HEK293 (cell line): Measurements from ENCODE around the gene ADAMTS14.

Experiments
- CTCF ChIA-PET: fragments of 350-600 bp; formaldehyde crosslinking; extraction: SDS; loops from one replicate; lab custom pipeline; 2021; ENCODE audit warnings: antibody characterized with exemption; lab: Yijun Ruan, JAX
- POLR2A ChIA-PET: fragments of 300-600 bp; formaldehyde crosslinking; extraction: SDS; loops from one replicate; lab custom pipeline; 2020; ENCODE audit warnings: antibody characterized with exemption, inconsistent platforms; lab: Yijun Ruan, JAX
- H3K27ac ChIP-seq: fragments of 200-500 bp; sonication (Bioruptor generic); 2 replicates; pipeline ENCODE4 v1.5.1; 2014; ENCODE audit warnings: low read depth, low read length, control low read depth, inconsistent platforms; ENCODE audit errors: extremely low read depth
- H3K36me3 ChIP-seq, 2 experiments: fragments of 200-500 bp in 1 of 2; sonication (Bioruptor generic) in 1 of 2; 1 replicate in 1 of 2; 2 replicates in 1 of 2; pipeline ENCODE4 v1.5.1; 2014 to 2017; ENCODE audit warnings: inconsistent platforms in 2 of 2, low read length in 2 of 2; ENCODE audit not compliant: control insufficient read depth in 2 of 2, insufficient read depth in 1 of 2
- H3K4me1 ChIP-seq: fragments of 200-500 bp; sonication (Bioruptor generic); 2 replicates; pipeline ENCODE4 v1.5.1; 2014; ENCODE audit warnings: mild to moderate bottlenecking, low read length, inconsistent platforms; ENCODE audit not compliant: control insufficient read depth, insufficient read depth
- H3K4me3 ChIP-seq: 2 replicates; pipeline ENCODE4 v1.5.1; 2011; ENCODE audit warnings: low read depth, mild to moderate bottlenecking, control low read depth, low read length, moderate library complexity
- H3K9me3 ChIP-seq: fragments of 200-500 bp; sonication (Bioruptor generic); 2 replicates; pipeline ENCODE4 v1.5.1; 2014; ENCODE audit warnings: low read depth, low read length, inconsistent platforms; ENCODE audit not compliant: control insufficient read depth, insufficient read depth
- FEZF1 ChIP-seq: fragments of 450-650 bp; formaldehyde crosslinking; IDR thresholded peaks from 2 replicates; pipeline ENCODE4 v1.5.1; 2016; ENCODE audit warnings: missing biosample characterization, missing genetic modification characterization
- GLIS1 ChIP-seq: fragments of 450-650 bp; formaldehyde crosslinking; IDR thresholded peaks from 2 replicates; pipeline ENCODE4 v1.5.1; 2016; ENCODE audit warnings: missing biosample characterization, missing genetic modification characterization
- HOXC10 ChIP-seq: sonication (generic); formaldehyde crosslinking; IDR thresholded peaks from 2 replicates; pipeline ENCODE4 v1.8.1; 2023; ENCODE audit warnings: mild to moderate bottlenecking, missing genetic modification reagents
- KLF9 ChIP-seq: fragments of 450-650 bp; formaldehyde crosslinking; IDR thresholded peaks from 2 replicates; pipeline ENCODE4 v1.5.1; 2016; ENCODE audit warnings: missing biosample characterization, missing genetic modification characterization, low read depth
- SETDB1 ChIP-seq: IDR thresholded peaks from one replicate; pipeline ENCODE4 v1.6.1; 2017; ENCODE audit warnings: mild to moderate bottlenecking, low read length, moderate library complexity, mixed read lengths; ENCODE audit not compliant: insufficient read length
- SP3 ChIP-seq: fragments of 450-650 bp; formaldehyde crosslinking; IDR thresholded peaks from 2 replicates; pipeline ENCODE4 v1.5.1; 2016; ENCODE audit warnings: missing biosample characterization, missing genetic modification characterization
- ZBTB49 ChIP-seq: fragments of 450-650 bp; formaldehyde crosslinking; IDR thresholded peaks from 2 replicates; pipeline ENCODE4 v1.5.1; 2016; ENCODE audit warnings: missing biosample characterization, missing genetic modification characterization, low read depth
- ZBTB7A ChIP-seq: fragments of 450-650 bp; formaldehyde crosslinking; IDR thresholded peaks from 2 replicates; pipeline ENCODE4 v1.5.1; 2016; ENCODE audit warnings: low read depth, missing biosample characterization, missing genetic modification characterization
- ZBTB8A ChIP-seq: fragments of 450-650 bp; formaldehyde crosslinking; IDR thresholded peaks from 2 replicates; pipeline ENCODE4 v1.5.1; 2016; ENCODE audit warnings: missing biosample characterization, missing genetic modification characterization
- ZNF114 ChIP-seq: fragments of 450-650 bp; formaldehyde crosslinking; IDR thresholded peaks from 2 replicates; pipeline ENCODE4 v1.5.0; 2017; ENCODE audit warnings: missing biosample characterization, missing genetic modification characterization
- ZNF175 ChIP-seq: fragments of 450-650 bp; formaldehyde crosslinking; IDR thresholded peaks from 2 replicates; pipeline ENCODE4 v1.5.1; 2016; ENCODE audit warnings: missing biosample characterization, missing genetic modification characterization
- ZNF302 ChIP-seq: fragments of 450-650 bp; formaldehyde crosslinking; IDR thresholded peaks from 2 replicates; pipeline ENCODE4 v1.5.1; 2016; ENCODE audit warnings: missing biosample characterization, missing genetic modification characterization, low read depth
- ZNF366 ChIP-seq: fragments of 450-650 bp; formaldehyde crosslinking; conservative IDR thresholded peaks from 2 replicates; pipeline ENCODE4 v1.5.1; 2016; ENCODE audit warnings: missing biosample characterization, missing genetic modification characterization
- ZNF404 ChIP-seq: fragments of 450-650 bp; formaldehyde crosslinking; IDR thresholded peaks from 2 replicates; pipeline ENCODE4 v1.5.1; 2017; ENCODE audit warnings: missing biosample characterization, missing genetic modification characterization
- ZNF449 ChIP-seq: fragments of 450-650 bp; formaldehyde crosslinking; IDR thresholded peaks from 2 replicates; pipeline ENCODE4 v1.5.1; 2017; ENCODE audit warnings: missing biosample characterization, mild to moderate bottlenecking, missing genetic modification characterization, moderate library complexity
- ZNF473 ChIP-seq: fragments of 450-650 bp; formaldehyde crosslinking; IDR thresholded peaks from 2 replicates; pipeline ENCODE4 v1.5.1; 2017; ENCODE audit warnings: missing biosample characterization, missing genetic modification characterization
- ZNF488 ChIP-seq: fragments of 450-650 bp; formaldehyde crosslinking; IDR thresholded peaks from 2 replicates; pipeline ENCODE4 v1.5.1; 2016; ENCODE audit warnings: missing biosample characterization, missing genetic modification characterization
- ZNF501 ChIP-seq: fragments of 450-650 bp; formaldehyde crosslinking; IDR thresholded peaks from 2 replicates; pipeline ENCODE4 v1.5.1; 2016; ENCODE audit warnings: missing biosample characterization, missing genetic modification characterization
- ZNF510 ChIP-seq: fragments of 450-650 bp; formaldehyde crosslinking; IDR thresholded peaks from 2 replicates; pipeline ENCODE4 v1.5.1; 2018; ENCODE audit warnings: mild to moderate bottlenecking, missing genetic modification characterization, missing biosample characterization; ENCODE audit not compliant: insufficient replicate concordance
- ZNF621 ChIP-seq: fragments of 450-650 bp; formaldehyde crosslinking; IDR thresholded peaks from 2 replicates; pipeline ENCODE4 v1.5.1; 2017; ENCODE audit warnings: missing biosample characterization, missing genetic modification characterization
- ZNF639 ChIP-seq: fragments of 450-650 bp; formaldehyde crosslinking; IDR thresholded peaks from 2 replicates; pipeline ENCODE4 v1.5.1; 2016; ENCODE audit warnings: missing biosample characterization, missing genetic modification characterization
- ZNF670 ChIP-seq: fragments of 450-650 bp; formaldehyde crosslinking; IDR thresholded peaks from 2 replicates; pipeline ENCODE4 v1.5.1; 2016; ENCODE audit warnings: missing biosample characterization, missing genetic modification characterization, low read depth
- ZNF677 ChIP-seq: fragments of 450-650 bp; IDR thresholded peaks from 2 replicates; pipeline ENCODE4 v1.5.0; 2018; ENCODE audit warnings: missing biosample characterization, mild to moderate bottlenecking, missing genetic modification characterization, moderate library complexity
- TF ChIP-seq, protein P1 (sequence below): fragments of 450-650 bp; formaldehyde crosslinking; IDR thresholded peaks from 2 replicates; pipeline ENCODE4 v1.5.1; 2016; ENCODE audit warnings: missing biosample characterization, missing genetic modification characterization, borderline replicate concordance
- TF ChIP-seq, protein P2 (sequence below): fragments of 450-650 bp; formaldehyde crosslinking; IDR thresholded peaks from 2 replicates; pipeline ENCODE4 v1.5.0; 2017; ENCODE audit warnings: missing biosample characterization, missing genetic modification characterization, borderline replicate concordance

ADAMTS14 gene

GRCh38 chr10:70688828-70689227 is 16.5 kb downstream of the ADAMTS14 start:
- ChIA-PET CTCF (interaction anchor here (0.6 kb wide), 1 partner anchor 1009 kb away, joined by 4 read pairs; no protein-coding TSS in a partner anchor), POLR2A (no interaction called here)
- no peak overlapping the region for H3K4me3 ChIP-seq
- no peaks in the 10 kb centered on the region for H3K4me1 ChIP-seq
- no peaks in the 10 kb centered on the region for H3K9me3 ChIP-seq
- H3K27ac ChIP-seq: no peak overlapping the region
- H3K36me3 ChIP-seq: no peaks in the 10 kb centered on the region
- TF ChIP-seq, protein P1, sequence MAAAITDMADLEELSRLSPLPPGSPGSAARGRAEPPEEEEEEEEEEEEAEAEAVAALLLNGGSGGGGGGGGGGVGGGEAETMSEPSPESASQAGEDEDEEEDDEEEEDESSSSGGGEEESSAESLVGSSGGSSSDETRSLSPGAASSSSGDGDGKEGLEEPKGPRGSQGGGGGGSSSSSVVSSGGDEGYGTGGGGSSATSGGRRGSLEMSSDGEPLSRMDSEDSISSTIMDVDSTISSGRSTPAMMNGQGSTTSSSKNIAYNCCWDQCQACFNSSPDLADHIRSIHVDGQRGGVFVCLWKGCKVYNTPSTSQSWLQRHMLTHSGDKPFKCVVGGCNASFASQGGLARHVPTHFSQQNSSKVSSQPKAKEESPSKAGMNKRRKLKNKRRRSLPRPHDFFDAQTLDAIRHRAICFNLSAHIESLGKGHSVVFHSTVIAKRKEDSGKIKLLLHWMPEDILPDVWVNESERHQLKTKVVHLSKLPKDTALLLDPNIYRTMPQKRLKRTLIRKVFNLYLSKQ (tag by site-specific recombination): no peak
- TF ChIP-seq ZNF670 (tag by site-specific recombination): no peak
- no peak for TF ChIP-seq ZNF473 (tag by site-specific recombination)
- no peak for TF ChIP-seq ZNF366 (tag by site-specific recombination)
- no peak for TF ChIP-seq FEZF1 (tag by site-specific recombination)
- no peak for TF ChIP-seq ZNF404 (tag by site-specific recombination)
- no peak for TF ChIP-seq ZNF114 (tag by site-specific recombination)
- no peak for TF ChIP-seq ZNF621
- TF ChIP-seq ZNF302 (tag by site-specific recombination): no peak
- no peak for TF ChIP-seq ZBTB7A
- TF ChIP-seq ZNF449 (tag by site-specific recombination): no peak
- TF ChIP-seq ZBTB8A (tag by site-specific recombination): no peak
- no peak for TF ChIP-seq HOXC10 (CRISPR knock-in tag)
- TF ChIP-seq, protein P2, sequence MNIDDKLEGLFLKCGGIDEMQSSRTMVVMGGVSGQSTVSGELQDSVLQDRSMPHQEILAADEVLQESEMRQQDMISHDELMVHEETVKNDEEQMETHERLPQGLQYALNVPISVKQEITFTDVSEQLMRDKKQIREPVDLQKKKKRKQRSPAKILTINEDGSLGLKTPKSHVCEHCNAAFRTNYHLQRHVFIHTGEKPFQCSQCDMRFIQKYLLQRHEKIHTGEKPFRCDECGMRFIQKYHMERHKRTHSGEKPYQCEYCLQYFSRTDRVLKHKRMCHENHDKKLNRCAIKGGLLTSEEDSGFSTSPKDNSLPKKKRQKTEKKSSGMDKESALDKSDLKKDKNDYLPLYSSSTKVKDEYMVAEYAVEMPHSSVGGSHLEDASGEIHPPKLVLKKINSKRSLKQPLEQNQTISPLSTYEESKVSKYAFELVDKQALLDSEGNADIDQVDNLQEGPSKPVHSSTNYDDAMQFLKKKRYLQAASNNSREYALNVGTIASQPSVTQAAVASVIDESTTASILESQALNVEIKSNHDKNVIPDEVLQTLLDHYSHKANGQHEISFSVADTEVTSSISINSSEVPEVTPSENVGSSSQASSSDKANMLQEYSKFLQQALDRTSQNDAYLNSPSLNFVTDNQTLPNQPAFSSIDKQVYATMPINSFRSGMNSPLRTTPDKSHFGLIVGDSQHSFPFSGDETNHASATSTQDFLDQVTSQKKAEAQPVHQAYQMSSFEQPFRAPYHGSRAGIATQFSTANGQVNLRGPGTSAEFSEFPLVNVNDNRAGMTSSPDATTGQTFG (tag by site-specific recombination): no peak
- TF ChIP-seq, all 188 proteins: peak for 0

- Histone ChIP-seq H3K27ac (no peak overlapping the region), H3K36me3 (no peaks in the 10 kb centered on the region), H3K9me3 (no peaks in the 10 kb centered on the region), H3K4me3 (no peak overlapping the region), H3K4me1 (no peaks in the 10 kb centered on the region)
- TF ChIP-seq ZNF677 (tag by site-specific recombination): no peak
- TF ChIP-seq KLF9 (tag by site-specific recombination): no peak
- TF ChIP-seq ZNF488 (tag by site-specific recombination): no peak
- TF ChIP-seq ZNF175: no peak
- TF ChIP-seq ZNF639 (tag by site-specific recombination): no peak
- no peak for TF ChIP-seq SP3 (tag by site-specific recombination)
- TF ChIP-seq ZNF510 (tag by site-specific recombination): no peak
- no peak for TF ChIP-seq SETDB1
- TF ChIP-seq GLIS1 (tag by site-specific recombination): no peak
- TF ChIP-seq ZBTB49 (tag by site-specific recombination): no peak
- TF ChIP-seq ZNF501 (tag by site-specific recombination): no peak
- POLR2A ChIA-PET: no interaction called here
- CTCF ChIA-PET: no interaction called here
Measured at GRCh38 chr10:70689661-70690060, 17.4 kb downstream of the ADAMTS14 start.
